ENCODE data around the gene TULP3.
A peak's percentile ranks its signal among the peaks of the same experiment; 100 is the strongest.

The TULP3 gene

DNA sequence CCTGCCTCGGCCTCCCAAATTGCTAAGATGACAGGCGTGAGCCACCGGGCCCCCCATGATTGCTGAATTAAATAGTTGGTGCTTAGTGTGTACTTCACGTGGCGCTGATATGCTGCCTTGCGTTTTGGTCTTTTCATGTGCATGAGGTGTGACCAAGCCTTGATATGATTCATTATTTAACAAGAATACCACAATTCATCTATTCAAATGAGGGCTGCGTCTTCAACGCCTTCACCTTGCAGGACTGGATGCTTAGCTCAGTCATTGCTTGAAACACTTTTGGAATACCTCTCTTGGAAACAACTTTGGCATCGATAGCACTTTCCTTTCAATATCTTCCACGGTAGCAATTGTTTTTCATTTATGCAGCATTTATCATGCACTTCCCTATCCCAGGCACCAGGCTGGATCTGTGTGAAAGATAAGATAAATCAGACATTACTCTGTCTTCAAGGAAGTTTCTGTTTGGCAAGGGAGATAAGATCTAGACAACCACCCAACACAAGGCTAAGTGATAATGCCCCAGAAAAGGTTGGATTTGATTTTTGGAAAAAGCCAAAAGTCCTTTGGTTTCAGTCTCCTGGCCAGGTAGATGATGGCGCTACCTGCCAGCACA, 67.2 kb downstream of the TULP3 start:
- H3K4me3 ChIP-seq (ENCODE audit: control insufficient read depth, low read depth, low read length), result peak overlapping the region; percentile 58
- TF ChIP-seq, protein P1, sequence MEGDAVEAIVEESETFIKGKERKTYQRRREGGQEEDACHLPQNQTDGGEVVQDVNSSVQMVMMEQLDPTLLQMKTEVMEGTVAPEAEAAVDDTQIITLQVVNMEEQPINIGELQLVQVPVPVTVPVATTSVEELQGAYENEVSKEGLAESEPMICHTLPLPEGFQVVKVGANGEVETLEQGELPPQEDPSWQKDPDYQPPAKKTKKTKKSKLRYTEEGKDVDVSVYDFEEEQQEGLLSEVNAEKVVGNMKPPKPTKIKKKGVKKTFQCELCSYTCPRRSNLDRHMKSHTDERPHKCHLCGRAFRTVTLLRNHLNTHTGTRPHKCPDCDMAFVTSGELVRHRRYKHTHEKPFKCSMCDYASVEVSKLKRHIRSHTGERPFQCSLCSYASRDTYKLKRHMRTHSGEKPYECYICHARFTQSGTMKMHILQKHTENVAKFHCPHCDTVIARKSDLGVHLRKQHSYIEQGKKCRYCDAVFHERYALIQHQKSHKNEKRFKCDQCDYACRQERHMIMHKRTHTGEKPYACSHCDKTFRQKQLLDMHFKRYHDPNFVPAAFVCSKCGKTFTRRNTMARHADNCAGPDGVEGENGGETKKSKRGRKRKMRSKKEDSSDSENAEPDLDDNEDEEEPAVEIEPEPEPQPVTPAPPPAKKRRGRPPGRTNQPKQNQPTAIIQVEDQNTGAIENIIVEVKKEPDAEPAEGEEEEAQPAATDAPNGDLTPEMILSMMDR (conservative IDR thresholded peaks at IDR 0.05; ENCODE audit: control insufficient read depth, insufficient read depth, low read depth, low read length), result no peak
- DNase-seq (ENCODE audit: low read depth), result no peak

- TF ChIP-seq, protein P1 (conservative IDR thresholded peaks at IDR 0.05; ENCODE audit: control insufficient read depth, insufficient read depth, low read depth, low read length), result no peak
- peak overlapping the region; percentile 58 for H3K4me3 ChIP-seq (ENCODE audit: control insufficient read depth, low read depth, low read length)
- peak; percentile 72 for DNase-seq (ENCODE audit: low read depth)
These were observed 67.9 kb downstream of the TULP3 start for GRCh38 chr12:2958432-2959191.

DNA sequence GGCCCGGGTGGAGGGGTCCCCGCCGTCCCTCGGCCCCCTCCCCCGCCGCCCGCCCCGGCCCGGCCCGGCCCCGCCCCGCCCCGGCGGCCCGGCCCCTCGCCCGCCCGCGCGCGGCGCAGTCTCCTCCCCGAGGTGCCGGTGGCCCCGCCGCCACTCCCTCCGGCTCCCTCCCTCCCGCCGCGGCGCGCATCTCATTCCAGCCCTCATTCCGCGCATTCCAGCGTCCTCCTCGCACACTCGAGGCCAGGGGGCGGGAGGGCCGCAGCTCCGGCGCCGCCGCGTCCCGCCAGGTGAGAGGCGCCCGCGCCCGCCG, 68.5 kb downstream of the TULP3 start, which contains the start of gene TEAD4:
TEAD4 (plus strand) TSS at position 206 of the 313 bp plus-strand sequence.
- H3K4me3 ChIP-seq (ENCODE audit: control insufficient read depth, low read depth, low read length), result peak within 1 kb of the TSS; percentile 64
- DNase-seq (ENCODE audit: low read depth), result peak; percentile 52
- TF ChIP-seq, protein P1 (conservative IDR thresholded peaks at IDR 0.05; ENCODE audit: control insufficient read depth, insufficient read depth, low read depth, low read length), result no peak

DNA sequence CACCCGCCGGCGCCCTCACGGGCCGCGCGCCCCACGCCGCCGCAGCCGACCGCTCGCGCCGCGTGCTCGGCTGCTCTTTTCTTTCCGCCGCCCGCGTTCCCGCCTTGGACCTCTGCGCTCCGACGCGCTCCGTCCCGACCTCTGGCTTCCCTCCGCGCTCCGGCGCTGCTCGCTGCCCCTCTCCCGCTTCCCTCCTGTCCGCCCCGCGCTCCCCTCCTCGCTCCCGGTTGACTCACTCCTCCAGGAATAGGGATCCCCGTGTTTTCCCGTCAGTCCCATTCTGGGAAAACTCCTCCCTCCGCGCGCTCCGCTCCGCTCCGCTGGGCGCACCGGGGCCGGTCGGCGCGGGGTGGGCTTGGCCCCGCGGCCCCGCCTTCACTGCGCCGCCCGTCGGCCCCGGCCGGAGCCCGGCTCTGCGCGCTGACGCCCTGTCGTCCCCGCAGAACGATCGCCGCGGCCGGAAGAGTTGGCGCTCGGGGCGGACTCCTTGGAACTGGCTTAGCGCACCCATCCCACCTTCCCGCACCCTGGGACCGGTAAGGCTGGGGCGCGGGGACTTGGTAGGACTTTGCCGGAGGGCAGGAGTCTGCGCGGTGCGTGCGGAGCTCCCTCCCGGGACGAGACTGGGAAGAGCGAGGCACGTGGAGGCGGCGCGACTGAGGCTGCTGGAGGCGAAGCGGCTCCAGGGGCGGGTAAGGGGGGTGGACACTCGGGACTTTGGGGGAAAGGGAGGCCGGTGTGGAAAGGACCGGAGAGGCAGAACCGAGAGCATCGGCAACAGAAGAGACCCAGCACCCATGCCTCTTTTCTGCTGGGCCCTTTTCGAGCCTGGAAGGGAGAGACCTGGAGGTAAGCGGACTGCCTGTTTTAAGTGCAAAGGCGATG, 69.1 kb downstream of the TULP3 start:
- TF ChIP-seq, protein P1 (conservative IDR thresholded peaks at IDR 0.05; ENCODE audit: control insufficient read depth, insufficient read depth, low read depth, low read length), result no peak
- peak overlapping the region; percentile 64 for H3K4me3 ChIP-seq (ENCODE audit: control insufficient read depth, low read depth, low read length)
- DNase-seq (ENCODE audit: low read depth), result peak; percentile 67

GRCh38 chr12:2960390-2960956, 69.8 kb downstream of the TULP3 start:
- H3K4me3 ChIP-seq (ENCODE audit: control insufficient read depth, low read depth, low read length), result peak overlapping the region; percentile 64
- TF ChIP-seq, protein P1 (conservative IDR thresholded peaks at IDR 0.05; ENCODE audit: control insufficient read depth, insufficient read depth, low read depth, low read length), result no peak
- DNase-seq (ENCODE audit: low read depth), result peak; percentile 21

- H3K4me3 ChIP-seq (ENCODE audit: control insufficient read depth, low read depth, low read length), result peak overlapping the region; percentile 64
- TF ChIP-seq, protein P1 (conservative IDR thresholded peaks at IDR 0.05; ENCODE audit: control insufficient read depth, insufficient read depth, low read depth, low read length), result no peak
- DNase-seq (ENCODE audit: low read depth), result no peak
These were observed 70.4 kb downstream of the TULP3 start for GRCh38 chr12:2960996-2961616.
